ENCODE data around the gene RAB43.

Gene RAB43

GRCh38 chr3:129039271-129040038, 82.1 kb downstream of the RAB43 start:
- Histone ChIP-seq H3K27me3 (ENCODE audit: insufficient read depth, low read length) (no peaks in the 10 kb centered on the region), H3K79me1 (ENCODE audit: low read length) (no peaks in the 10 kb centered on the region), H2BK5ac (ENCODE audit: low read depth, low read length, poor library complexity) (no peak overlapping the region), H3K18ac (ENCODE audit: low read length) (no peak overlapping the region), H4K91ac (ENCODE audit: low read depth, low read length) (no peak overlapping the region), H2AFZ (ENCODE audit: insufficient read depth, low read length, poor library complexity) (no peak overlapping the region), H3K79me2 (ENCODE audit: control insufficient read depth, insufficient read depth, low read length, poor library complexity) (no peaks in the 10 kb centered on the region), H3K4me3 (ENCODE audit: low read depth, low read length) (no peak overlapping the region), H4K8ac (ENCODE audit: low read depth, low read length) (no peak overlapping the region), H3K27ac (ENCODE audit: low read depth, low read length) (no peak overlapping the region), H3K23ac (ENCODE audit: low read length) (no peak overlapping the region), H3K4ac (ENCODE audit: low read depth, low read length) (no peak overlapping the region), H3K36me3 (ENCODE audit: control insufficient read depth in 1 of 2, insufficient read depth in 2 of 2, low read length in 2 of 2) (no peaks in the 10 kb centered on the region), H2AK5ac (ENCODE audit: low read length) (no peak overlapping the region), H2BK12ac (ENCODE audit: low read length) (no peak overlapping the region), H3K14ac (ENCODE audit: low read length) (no peak overlapping the region), H4K12ac (ENCODE audit: low read depth, low read length) (no peak overlapping the region), H2BK120ac (ENCODE audit: insufficient read depth, low read length, poor library complexity) (no peak overlapping the region), H3K4me2 (ENCODE audit: low read length) (no peak overlapping the region), H3K4me1 (ENCODE audit: control insufficient read depth in 1 of 2, insufficient read depth in 2 of 2, low read length in 2 of 2) (no peaks in the 10 kb centered on the region), H3K9ac (ENCODE audit: low read length) (no peak overlapping the region), H3K9me3 (ENCODE audit: insufficient read depth, low read depth, low read length) (peaks cover 3% of the 10 kb centered on the region)
- no peak for DNase-seq
- no CpG with 5 or more reads among the region's 14 CpGs for WGBS (ENCODE audit: extremely low coverage, insufficient coverage, insufficient read length)

- Histone ChIP-seq H3K4me2 (ENCODE audit: low read length) (no peak overlapping the region), H3K14ac (ENCODE audit: low read length) (no peak overlapping the region), H4K91ac (ENCODE audit: low read depth, low read length) (no peak overlapping the region), H3K27me3 (ENCODE audit: insufficient read depth, low read length) (no peaks in the 10 kb centered on the region), H3K4me1 (ENCODE audit: control insufficient read depth in 1 of 2, insufficient read depth in 2 of 2, low read length in 2 of 2) (no peaks in the 10 kb centered on the region), H3K18ac (ENCODE audit: low read length) (no peak overlapping the region), H2BK120ac (ENCODE audit: insufficient read depth, low read length, poor library complexity) (no peak overlapping the region), H2BK12ac (ENCODE audit: low read length) (no peak overlapping the region), H3K4me3 (ENCODE audit: low read depth, low read length) (peak overlapping the region; percentile 39), H3K27ac (ENCODE audit: low read depth, low read length) (no peak overlapping the region), H3K79me1 (ENCODE audit: low read length) (no peaks in the 10 kb centered on the region), H3K9me3 (ENCODE audit: insufficient read depth, low read depth, low read length) (peaks cover 3% of the 10 kb centered on the region), H3K79me2 (ENCODE audit: control insufficient read depth, insufficient read depth, low read length, poor library complexity) (no peaks in the 10 kb centered on the region), H3K36me3 (ENCODE audit: control insufficient read depth in 1 of 2, insufficient read depth in 2 of 2, low read length in 2 of 2) (no peaks in the 10 kb centered on the region), H4K12ac (ENCODE audit: low read depth, low read length) (no peak overlapping the region), H3K23ac (ENCODE audit: low read length) (no peak overlapping the region), H4K8ac (ENCODE audit: low read depth, low read length) (no peak overlapping the region), H2AFZ (ENCODE audit: insufficient read depth, low read length, poor library complexity) (no peak overlapping the region), H2AK5ac (ENCODE audit: low read length) (no peak overlapping the region), H3K9ac (ENCODE audit: low read length) (peak overlapping the region; percentile 21), H3K4ac (ENCODE audit: low read depth, low read length) (no peak overlapping the region), H2BK5ac (ENCODE audit: low read depth, low read length, poor library complexity) (no peak overlapping the region)
- no peak for DNase-seq
- WGBS (ENCODE audit: extremely low coverage, insufficient coverage, insufficient read length), result no CpG with 5 or more reads among the region's 10 CpGs
Measured at GRCh38 chr3:129038121-129038855, 83.3 kb downstream of the RAB43 start.

Measured in trophoblast cell (in vitro differentiated cells and primary cell).